OCI-LY7 (cell line): ENCODE data around the gene DNAJC3.

ENCODE experiments used
- EZH2phosphoT487 ChIP-seq: fragments of 200-600 bp; sonication (generic); IDR thresholded peaks from 2 replicates; pipeline ENCODE4 v1.6.1; 2018; ENCODE audit warnings: low read depth, borderline replicate concordance, mild to moderate bottlenecking, mixed run types, antibody characterized with exemption, low read length, moderate library complexity, mixed read lengths
- TF ChIP-seq, protein P1 (sequence below): fragments of 200-600 bp; sonication (generic); conservative IDR thresholded peaks from 2 replicates; pipeline ENCODE4 v1.5.1; 2014; ENCODE audit warnings: mild to moderate bottlenecking, antibody characterized with exemption, low read length, moderate library complexity, mixed read lengths

- TF ChIP-seq, protein P1, sequence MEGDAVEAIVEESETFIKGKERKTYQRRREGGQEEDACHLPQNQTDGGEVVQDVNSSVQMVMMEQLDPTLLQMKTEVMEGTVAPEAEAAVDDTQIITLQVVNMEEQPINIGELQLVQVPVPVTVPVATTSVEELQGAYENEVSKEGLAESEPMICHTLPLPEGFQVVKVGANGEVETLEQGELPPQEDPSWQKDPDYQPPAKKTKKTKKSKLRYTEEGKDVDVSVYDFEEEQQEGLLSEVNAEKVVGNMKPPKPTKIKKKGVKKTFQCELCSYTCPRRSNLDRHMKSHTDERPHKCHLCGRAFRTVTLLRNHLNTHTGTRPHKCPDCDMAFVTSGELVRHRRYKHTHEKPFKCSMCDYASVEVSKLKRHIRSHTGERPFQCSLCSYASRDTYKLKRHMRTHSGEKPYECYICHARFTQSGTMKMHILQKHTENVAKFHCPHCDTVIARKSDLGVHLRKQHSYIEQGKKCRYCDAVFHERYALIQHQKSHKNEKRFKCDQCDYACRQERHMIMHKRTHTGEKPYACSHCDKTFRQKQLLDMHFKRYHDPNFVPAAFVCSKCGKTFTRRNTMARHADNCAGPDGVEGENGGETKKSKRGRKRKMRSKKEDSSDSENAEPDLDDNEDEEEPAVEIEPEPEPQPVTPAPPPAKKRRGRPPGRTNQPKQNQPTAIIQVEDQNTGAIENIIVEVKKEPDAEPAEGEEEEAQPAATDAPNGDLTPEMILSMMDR, result no peak
- TF ChIP-seq EZH2phosphoT487, result no peak
These were observed 39.3 kb downstream of the DNAJC3 start for GRCh38 chr13:95716231-95716630.
